GM15510 (cell line): ENCODE results near the gene SLC7A6.

Source experiments
- POLR2A ChIP-seq: IDR thresholded peaks from 3 replicates; pipeline ENCODE4 v1.6.1; 2011; ENCODE audit warnings: borderline replicate concordance; ENCODE audit not compliant: insufficient read length; ENCODE audit errors: extremely low read depth

SLC7A6 gene

GRCh38 chr16:68264128-68265077 lies at the start of gene SLC7A6:
TSS of gene SLC7A6 (plus strand) at chr16:68264526. CDS start at chr16:68274727, 10,201 bp downstream.
- peak; percentile 68 for TF ChIP-seq POLR2A

GRCh38 chr16:68214726-68215125 lies 49.6 kb upstream of the SLC7A6 start:
- TF ChIP-seq POLR2A, result no peak

- TF ChIP-seq POLR2A, result no peak
These were observed 49.0 kb upstream of the SLC7A6 start for GRCh38 chr16:68215302-68215701.

GRCh38 chr16:68216240-68216639 lies 48.1 kb upstream of the SLC7A6 start:
- TF ChIP-seq POLR2A, result no peak

GRCh38 chr16:68217506-68217905 lies 46.8 kb upstream of the SLC7A6 start:
- no peak for TF ChIP-seq POLR2A

- TF ChIP-seq POLR2A, result no peak
These were observed 44.5 kb upstream of the SLC7A6 start for GRCh38 chr16:68219725-68220351.

- TF ChIP-seq POLR2A, result no peak
These were observed 41.3 kb upstream of the SLC7A6 start for GRCh38 chr16:68223072-68223471.

GRCh38 chr16:68226116-68226515 lies 38.2 kb upstream of the SLC7A6 start:
- no peak for TF ChIP-seq POLR2A

- no peak for TF ChIP-seq POLR2A
These were observed 37.0 kb upstream of the SLC7A6 start for GRCh38 chr16:68227183-68227793.

- TF ChIP-seq POLR2A, result no peak
These were observed 36.3 kb upstream of the SLC7A6 start for GRCh38 chr16:68227850-68228553.

GRCh38 chr16:68228652-68229051 lies 35.7 kb upstream of the SLC7A6 start:
- TF ChIP-seq POLR2A, result no peak

- TF ChIP-seq POLR2A, result no peak
These were observed 34.7 kb upstream of the SLC7A6 start for GRCh38 chr16:68229431-68230175.

GRCh38 chr16:68230176-68230571 lies 34.2 kb upstream of the SLC7A6 start:
- TF ChIP-seq POLR2A, result no peak

- TF ChIP-seq POLR2A, result no peak
These were observed 33.4 kb upstream of the SLC7A6 start for GRCh38 chr16:68230956-68231355.
